K562 (cell line): ENCODE measurements around the gene RHBDF2. TPM values are rescaled to one million over a fixed set of nuclear protein-coding genes. Genes with fewer than 3 reads are reported as not detected.

Experiments used
- ATF7 ChIP-seq: fragments of 450-650 bp; IDR thresholded peaks from 2 replicates; pipeline ENCODE4 v1.7.1; 2014; ENCODE audit warnings: mild to moderate bottlenecking, moderate library complexity
- CBX8 ChIP-seq: fragments of 200-600 bp; sonication (generic); IDR thresholded peaks from 2 replicates; pipeline ENCODE4 v1.6.1; 2012; ENCODE audit warnings: borderline replicate concordance, mixed run types, low read depth, mild to moderate bottlenecking, moderate library complexity, mixed read lengths, low read length, control low read depth, inconsistent platforms; ENCODE audit not compliant: poor library complexity, severe bottlenecking; ENCODE audit errors: extremely low read depth
- EP400 ChIP-seq: fragments of 450-650 bp; IDR thresholded peaks from 2 replicates; pipeline ENCODE4 v1.6.1; 2017; ENCODE audit warnings: antibody characterized with exemption, mild to moderate bottlenecking, moderate library complexity
- HOXB6 ChIP-seq: fragments of 250-450 bp; sonication (Bioruptor Pico); IDR thresholded peaks from 2 replicates; pipeline ENCODE4 v1.5.1; 2022; ENCODE audit warnings: mild to moderate bottlenecking, borderline replicate concordance
- MAZ ChIP-seq, 2 experiments: fragments of 450-650 bp in 1 of 2; sonication (generic) in 1 of 2; formaldehyde crosslinking; IDR thresholded peaks in 1 of 2; conservative IDR thresholded peaks in 1 of 2; 2 replicates each; pipeline versions ENCODE4 v1.4.0 to v1.5.0; 2020; ENCODE audit warnings: mild to moderate bottlenecking in 1 of 2, missing genetic modification reagents in 1 of 2
- MCM3 ChIP-seq: fragments of 450-650 bp; IDR thresholded peaks from 2 replicates; pipeline ENCODE4 v1.6.1; 2016
- PKNOX1 ChIP-seq: fragments of 450-650 bp; IDR thresholded peaks from 2 replicates; pipeline ENCODE4 v1.6.1; 2016
- RBM25 ChIP-seq: fragments of 200-400 bp; formaldehyde crosslinking; IDR thresholded peaks from 2 replicates; pipeline ENCODE4 v1.6.1; 2018; ENCODE audit warnings: low read length, low read depth, moderate library complexity; ENCODE audit not compliant: severe bottlenecking
- SIN3B ChIP-seq: fragments of 450-650 bp; IDR thresholded peaks from 2 replicates; pipeline ENCODE4 v1.6.1; 2017; ENCODE audit warnings: low read depth, mild to moderate bottlenecking, moderate library complexity
- SOX6 ChIP-seq: fragments of 450-650 bp; IDR thresholded peaks from 2 replicates; pipeline ENCODE4 v1.6.1; 2014; ENCODE audit warnings: mild to moderate bottlenecking
- TFE3 ChIP-seq: fragments of 450-650 bp; formaldehyde crosslinking; IDR thresholded peaks from 2 replicates; pipeline ENCODE4 v1.4.0; 2020; ENCODE audit warnings: mild to moderate bottlenecking, mixed read lengths
- TRIM28 ChIP-seq: fragments of 450-650 bp; IDR thresholded peaks from 2 replicates; pipeline ENCODE4 v1.6.1; 2017
- ZFX ChIP-seq: sonication (generic); formaldehyde crosslinking; IDR thresholded peaks from 2 replicates; pipeline ENCODE4 v1.8.0; 2022; ENCODE audit warnings: mild to moderate bottlenecking, missing genetic modification reagents, moderate library complexity
- ZNF133 ChIP-seq: fragments of 250-450 bp; sonication (Bioruptor Pico); IDR thresholded peaks from 2 replicates; pipeline ENCODE4 v1.4.0; 2020; ENCODE audit warnings: mild to moderate bottlenecking
- ZNF23 ChIP-seq: fragments of 250-450 bp; sonication (Bioruptor Pico); IDR thresholded peaks from 2 replicates; pipeline ENCODE4 v1.4.0; 2020; ENCODE audit warnings: mild to moderate bottlenecking
- ZNF398 ChIP-seq: fragments of 250-450 bp; sonication (Bioruptor Pico); IDR thresholded peaks from 2 replicates; pipeline ENCODE4 v1.8.0; 2021; ENCODE audit warnings: moderate library complexity, mild to moderate bottlenecking, inconsistent platforms
- ZNF436 ChIP-seq: fragments of 250-450, 450-650 bp; sonication (Bioruptor Pico); formaldehyde crosslinking; IDR thresholded peaks from 2 replicates; pipeline ENCODE4 v1.7.0; 2020; ENCODE audit warnings: mild to moderate bottlenecking
- ZNF589 ChIP-seq: fragments of 200-800 bp; sonication (Bioruptor generic); IDR thresholded peaks from 2 replicates; pipeline ENCODE4 v1.6.1; 2016; ENCODE audit warnings: low read depth, missing genetic modification characterization, missing compliant biosample characterization
- ZNF696 ChIP-seq: fragments of 250-450 bp; sonication (Bioruptor Pico); conservative IDR thresholded peaks from 2 replicates; pipeline ENCODE4 v1.4.0; 2020; ENCODE audit warnings: mild to moderate bottlenecking, moderate library complexity
- polyA plus RNA-seq, 8 experiments: library from polyadenylated mRNA; depleted of rRNA in 4 of 8; stranded (reverse) in 5 of 8; unstranded in 3 of 8; fragments of >200 nt; fragmentation: Nextera tagmentation in 2 of 8; fragmentation: Illumina TruSeq in 1 of 8; extraction: Ambion mirVana in 2 of 8; extraction: Trizol in 1 of 8; gene quantifications; 2 replicates each; pipeline versions ENCODE4 v1.2.1 to v1.2.3, GENCODE V29; 2011 to 2014; ENCODE audit warnings: inconsistent platforms in 1 of 8, missing spikeins in 1 of 8
- total RNA-seq, 7 experiments: library from RNA; depleted of rRNA in 6 of 7; stranded (reverse); fragments of >200 nt in 6 of 7; fragmentation: Illumina TruSeq in 2 of 7; extraction: Trizol in 2 of 7; gene quantifications; 2 replicates each; pipeline versions ENCODE4 v1.2.1 to v1.2.3, GENCODE V29; 2011 to 2021; ENCODE audit warnings: low replicate concordance in 1 of 7
- TF ChIP-seq, protein P1 (sequence below): sonication (generic); formaldehyde crosslinking; IDR thresholded peaks from 2 replicates; pipeline ENCODE4 v1.8.0; 2022; ENCODE audit warnings: mild to moderate bottlenecking, low read depth, missing genetic modification reagents
- TF ChIP-seq, protein P2 (sequence below): fragments of 200-800 bp; sonication (Bioruptor generic); IDR thresholded peaks from 2 replicates; pipeline ENCODE4 v1.6.1; 2017; ENCODE audit warnings: missing genetic modification characterization, missing compliant biosample characterization

Gene RHBDF2
- total and polyA plus RNA-seq, 9 of the 15 experiments (the other 6 are each of a cell fraction or from before 2014, with no cell fraction given) = 0.04 to 2.8 (median 1.1) TPM

GRCh38 chr17:76501018-76501826, at the start of gene RHBDF2 (continued):
- TF ChIP-seq, protein P1, sequence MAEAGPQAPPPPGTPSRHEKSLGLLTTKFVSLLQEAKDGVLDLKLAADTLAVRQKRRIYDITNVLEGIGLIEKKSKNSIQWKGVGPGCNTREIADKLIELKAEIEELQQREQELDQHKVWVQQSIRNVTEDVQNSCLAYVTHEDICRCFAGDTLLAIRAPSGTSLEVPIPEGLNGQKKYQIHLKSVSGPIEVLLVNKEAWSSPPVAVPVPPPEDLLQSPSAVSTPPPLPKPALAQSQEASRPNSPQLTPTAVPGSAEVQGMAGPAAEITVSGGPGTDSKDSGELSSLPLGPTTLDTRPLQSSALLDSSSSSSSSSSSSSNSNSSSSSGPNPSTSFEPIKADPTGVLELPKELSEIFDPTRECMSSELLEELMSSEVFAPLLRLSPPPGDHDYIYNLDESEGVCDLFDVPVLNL (CRISPR knock-in tag) = no peak
- TF ChIP-seq ZNF696 (no peak), MCM3 (no peak), MAZ (CRISPR knock-in tag; conservative IDR thresholded peaks at IDR 0.05 in 1 of 2, IDR thresholded peaks at IDR 0.05 in 1 of 2) (peak in 1 of 2 experiments; percentile 42; a peak in 1 of 4 replicates), ZFX (peak; percentile 52), SOX6 (no peak), EP400 (no peak), ATF7 (peak; percentile 34; the same call in 1 of the 2 replicates), ZNF133 (CRISPR knock-in tag) (no peak), ZNF589 (CRISPR knock-in tag) (no peak), HOXB6 (no peak), RBM25 (no peak), TRIM28 (no peak), CBX8 (no peak), ZNF398 (CRISPR knock-in tag) (no peak), TFE3 (no peak), ZNF436 (CRISPR knock-in tag) (no peak), SIN3B (no peak), PKNOX1 (no peak), ZNF23 (CRISPR knock-in tag) (no peak)
- TF ChIP-seq, protein P2, sequence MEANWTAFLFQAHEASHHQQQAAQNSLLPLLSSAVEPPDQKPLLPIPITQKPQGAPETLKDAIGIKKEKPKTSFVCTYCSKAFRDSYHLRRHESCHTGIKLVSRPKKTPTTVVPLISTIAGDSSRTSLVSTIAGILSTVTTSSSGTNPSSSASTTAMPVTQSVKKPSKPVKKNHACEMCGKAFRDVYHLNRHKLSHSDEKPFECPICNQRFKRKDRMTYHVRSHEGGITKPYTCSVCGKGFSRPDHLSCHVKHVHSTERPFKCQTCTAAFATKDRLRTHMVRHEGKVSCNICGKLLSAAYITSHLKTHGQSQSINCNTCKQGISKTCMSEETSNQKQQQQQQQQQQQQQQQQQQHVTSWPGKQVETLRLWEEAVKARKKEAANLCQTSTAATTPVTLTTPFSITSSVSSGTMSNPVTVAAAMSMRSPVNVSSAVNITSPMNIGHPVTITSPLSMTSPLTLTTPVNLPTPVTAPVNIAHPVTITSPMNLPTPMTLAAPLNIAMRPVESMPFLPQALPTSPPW (CRISPR knock-in tag) = peak; percentile 69
